Measurements from ENCODE around the gene PTPN4.

GRCh38 chr2:119723186-119723585, 36.5 kb upstream of the PTPN4 start:
- TF ChIP-seq CTCF (IDR thresholded peaks at IDR 0.05; ENCODE audit: insufficient read depth, low read length) (no peak), POLR2AphosphoS5 (IDR thresholded peaks at IDR 0.05; ENCODE audit: low read depth) (no peak), REST (IDR thresholded peaks at IDR 0.05; ENCODE audit: insufficient replicate concordance, low read depth) (no peak)
